Activated CD4-positive, alpha-beta T cell treated with anti-CD3 and anti-CD28 coated beads, Interleukin-2, Interleukin-4, amounts not matched to agents 100 ng/mL and 50 ng/mL, durations not matched to agents 16 hours and 8 hours (primary cell): ENCODE results near the gene SMAP2.
A peak's percentile ranks its signal among the peaks of the same experiment; 100 is the strongest.
"Not testable (repeated sequence)": the region's sequence is repeated elsewhere in the genome, so short reads cannot be mapped to it uniquely, and the experiment has no call there.

Source experiments
- DNase-seq: peaks from one replicate; pipeline ENCODE4 v3.0.0-alpha.2; 2020; ENCODE audit warnings: low spot score

Gene SMAP2

GRCh38 chr1:40373323-40374283 is at the start of gene SMAP2:
SMAP2 (plus strand) TSS chr1:40373727; CDS start chr1:40374121, 394 bp downstream.
- peak; percentile 97 for DNase-seq

- DNase-seq = not testable (repeated sequence)
These were observed 42.1 kb upstream of the SMAP2 start for GRCh38 chr1:40331403-40331802.

- DNase-seq = no peak
These were observed 40.8 kb upstream of the SMAP2 start for GRCh38 chr1:40332695-40333094.

- no peak for DNase-seq
These were observed 36.1 kb upstream of the SMAP2 start for GRCh38 chr1:40337443-40337842.

GRCh38 chr1:40338745-40339419 is 34.6 kb upstream of the SMAP2 start:
- peak; percentile 93 for DNase-seq

- no peak for DNase-seq
These were observed 33.9 kb upstream of the SMAP2 start for GRCh38 chr1:40339420-40340323.

GRCh38 chr1:40341491-40342380 is 31.8 kb upstream of the SMAP2 start:
- DNase-seq = peak; percentile 35

- DNase-seq = not testable (repeated sequence)
These were observed 31.2 kb upstream of the SMAP2 start for GRCh38 chr1:40342381-40342717.

- peak; percentile 15 for DNase-seq
These were observed 28.9 kb upstream of the SMAP2 start for GRCh38 chr1:40344597-40344996.

- DNase-seq = no peak
These were observed 23.1 kb upstream of the SMAP2 start for GRCh38 chr1:40350391-40350790.

- no peak for DNase-seq
These were observed 22.4 kb upstream of the SMAP2 start for GRCh38 chr1:40351124-40351523.

GRCh38 chr1:40352126-40352525 is 21.4 kb upstream of the SMAP2 start:
- DNase-seq = no peak

- DNase-seq = no peak
These were observed 20.4 kb upstream of the SMAP2 start for GRCh38 chr1:40353082-40353481.

GRCh38 chr1:40357625-40358024 is 15.9 kb upstream of the SMAP2 start:
- no peak for DNase-seq

GRCh38 chr1:40360631-40361030 is 12.9 kb upstream of the SMAP2 start:
- no peak for DNase-seq

GRCh38 chr1:40361201-40361600 is 12.3 kb upstream of the SMAP2 start:
- DNase-seq = no peak

- DNase-seq = no peak
These were observed 11.9 kb upstream of the SMAP2 start for GRCh38 chr1:40361637-40362036.

- no peak for DNase-seq
These were observed 11.3 kb upstream of the SMAP2 start for GRCh38 chr1:40362199-40362598.

GRCh38 chr1:40362699-40363098 is 10.8 kb upstream of the SMAP2 start:
- no peak for DNase-seq

- peak; percentile 37 for DNase-seq
These were observed 9.8 kb upstream of the SMAP2 start for GRCh38 chr1:40363721-40364120.

- DNase-seq = no peak
These were observed 1.7 kb upstream of the SMAP2 start for GRCh38 chr1:40371707-40372258.
